ENCODE measurements around the gene DRD2. TPM values are rescaled to one million over a fixed set of nuclear protein-coding genes. Genes with fewer than 3 reads are reported as not detected.

Gene DRD2
- total RNA-seq, 1 donor from 2014 or later = 0.49 TPM

GRCh38 chr11:113412675-113413074 is 62.5 kb downstream of the DRD2 start:
- no peak for DNase-seq (ENCODE audit: extremely low spot score in 2 of 2)
- no peaks in the 10 kb centered on the region for H3K27me3 ChIP-seq
- H3K9me3 ChIP-seq = no peaks in the 10 kb centered on the region
- no peak overlapping the region for H3K4me3 ChIP-seq
- no peaks in the 10 kb centered on the region for H3K36me3 ChIP-seq
- intact Hi-C loops (cut with DNase I) = no loop called here
- H3K4me1 ChIP-seq = no peaks in the 10 kb centered on the region
- no peak for TF ChIP-seq POLR2A (IDR thresholded peaks at IDR 0.05)
- TF ChIP-seq, protein P1, sequence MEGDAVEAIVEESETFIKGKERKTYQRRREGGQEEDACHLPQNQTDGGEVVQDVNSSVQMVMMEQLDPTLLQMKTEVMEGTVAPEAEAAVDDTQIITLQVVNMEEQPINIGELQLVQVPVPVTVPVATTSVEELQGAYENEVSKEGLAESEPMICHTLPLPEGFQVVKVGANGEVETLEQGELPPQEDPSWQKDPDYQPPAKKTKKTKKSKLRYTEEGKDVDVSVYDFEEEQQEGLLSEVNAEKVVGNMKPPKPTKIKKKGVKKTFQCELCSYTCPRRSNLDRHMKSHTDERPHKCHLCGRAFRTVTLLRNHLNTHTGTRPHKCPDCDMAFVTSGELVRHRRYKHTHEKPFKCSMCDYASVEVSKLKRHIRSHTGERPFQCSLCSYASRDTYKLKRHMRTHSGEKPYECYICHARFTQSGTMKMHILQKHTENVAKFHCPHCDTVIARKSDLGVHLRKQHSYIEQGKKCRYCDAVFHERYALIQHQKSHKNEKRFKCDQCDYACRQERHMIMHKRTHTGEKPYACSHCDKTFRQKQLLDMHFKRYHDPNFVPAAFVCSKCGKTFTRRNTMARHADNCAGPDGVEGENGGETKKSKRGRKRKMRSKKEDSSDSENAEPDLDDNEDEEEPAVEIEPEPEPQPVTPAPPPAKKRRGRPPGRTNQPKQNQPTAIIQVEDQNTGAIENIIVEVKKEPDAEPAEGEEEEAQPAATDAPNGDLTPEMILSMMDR (IDR thresholded peaks at IDR 0.05) = no peak
- TF ChIP-seq POLR2AphosphoS5 (IDR thresholded peaks at IDR 0.05; ENCODE audit: insufficient read depth in 1 of 2, low read depth in 1 of 2) = no peak
- no peak overlapping the region for H3K27ac ChIP-seq

DNA sequence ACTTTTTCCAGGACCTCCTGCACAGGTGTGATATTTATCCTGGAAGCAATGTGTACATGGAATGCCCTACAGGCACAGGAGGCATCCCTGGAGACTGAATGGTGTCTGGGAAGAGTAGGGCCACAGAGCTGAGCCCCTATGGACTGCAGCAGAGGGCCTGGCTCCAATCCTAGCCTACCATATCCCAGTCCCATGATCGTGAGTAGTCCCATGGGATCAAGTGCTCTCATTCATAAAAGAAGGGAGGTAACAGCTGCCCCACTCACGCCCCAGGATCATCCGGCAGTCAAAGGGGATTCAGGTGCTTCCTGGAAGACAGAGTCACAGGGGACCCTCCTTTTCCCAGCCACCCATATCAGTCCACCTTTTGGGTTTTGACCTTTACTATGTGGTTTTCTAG is 63.7 kb downstream of the DRD2 start:
- H3K36me3 ChIP-seq = no peaks in the 10 kb centered on the region
- DNase-seq (ENCODE audit: extremely low spot score in 2 of 2) = no peak
- intact Hi-C loops (cut with DNase I) = no loop called here
- H3K27me3 ChIP-seq = no peaks in the 10 kb centered on the region
- H3K27ac ChIP-seq = no peak overlapping the region
- TF ChIP-seq POLR2A (IDR thresholded peaks at IDR 0.05) = no peak
- no peak for TF ChIP-seq POLR2AphosphoS5 (IDR thresholded peaks at IDR 0.05; ENCODE audit: insufficient read depth in 1 of 2, low read depth in 1 of 2)
- TF ChIP-seq, protein P1 (IDR thresholded peaks at IDR 0.05) = no peak
- no peaks in the 10 kb centered on the region for H3K4me1 ChIP-seq
- H3K9me3 ChIP-seq = no peaks in the 10 kb centered on the region
- no peak overlapping the region for H3K4me3 ChIP-seq

DNA sequence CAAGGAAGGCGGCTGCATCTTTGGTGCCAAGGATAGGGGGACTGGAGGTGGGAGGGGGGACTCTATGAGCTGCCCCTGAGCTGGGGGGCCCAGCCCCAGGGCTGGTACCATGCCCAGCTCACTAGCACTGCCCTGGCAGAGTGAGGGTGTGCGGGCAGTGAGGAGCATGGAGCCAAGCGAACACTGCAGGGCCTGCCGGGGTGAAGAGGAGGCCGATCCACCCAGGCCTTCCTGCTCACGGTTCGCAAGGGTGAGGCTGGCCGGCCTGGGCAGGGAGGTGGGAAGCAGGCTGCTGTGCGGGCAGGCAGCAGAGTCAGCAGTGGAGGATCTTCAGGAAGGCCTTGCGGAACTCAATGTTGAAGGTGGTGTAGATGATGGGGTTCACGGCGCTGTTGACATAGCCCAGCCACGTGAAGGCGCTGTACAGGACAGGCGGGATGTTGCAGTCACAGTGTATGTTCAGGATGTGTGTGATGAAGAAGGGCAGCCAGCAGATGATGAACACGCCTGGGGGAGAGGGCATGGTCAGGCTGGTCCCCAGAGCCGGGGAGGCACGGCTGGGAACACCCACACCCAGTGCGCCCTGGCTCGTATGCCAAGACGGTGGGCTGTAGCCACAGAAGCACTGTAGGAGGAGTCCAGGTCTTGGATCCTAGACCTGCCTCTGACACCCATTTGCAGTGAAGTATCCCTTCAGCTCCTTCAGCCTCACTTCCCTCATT is 64.6 kb downstream of the DRD2 start:
- intact Hi-C loops (cut with DNase I) = no loop called here
- Histone ChIP-seq H3K36me3 (no peaks in the 10 kb centered on the region), H3K27ac (no peak overlapping the region), H3K27me3 (no peaks in the 10 kb centered on the region), H3K9me3 (no peaks in the 10 kb centered on the region), H3K4me1 (no peaks in the 10 kb centered on the region), H3K4me3 (no peak overlapping the region)
- TF ChIP-seq POLR2AphosphoS5 (IDR thresholded peaks at IDR 0.05; ENCODE audit: insufficient read depth in 1 of 2, low read depth in 1 of 2) = no peak
- no peak for TF ChIP-seq POLR2A (IDR thresholded peaks at IDR 0.05)
- TF ChIP-seq, protein P1 (IDR thresholded peaks at IDR 0.05) = no peak
- DNase-seq (ENCODE audit: extremely low spot score in 2 of 2) = no peak

DNA sequence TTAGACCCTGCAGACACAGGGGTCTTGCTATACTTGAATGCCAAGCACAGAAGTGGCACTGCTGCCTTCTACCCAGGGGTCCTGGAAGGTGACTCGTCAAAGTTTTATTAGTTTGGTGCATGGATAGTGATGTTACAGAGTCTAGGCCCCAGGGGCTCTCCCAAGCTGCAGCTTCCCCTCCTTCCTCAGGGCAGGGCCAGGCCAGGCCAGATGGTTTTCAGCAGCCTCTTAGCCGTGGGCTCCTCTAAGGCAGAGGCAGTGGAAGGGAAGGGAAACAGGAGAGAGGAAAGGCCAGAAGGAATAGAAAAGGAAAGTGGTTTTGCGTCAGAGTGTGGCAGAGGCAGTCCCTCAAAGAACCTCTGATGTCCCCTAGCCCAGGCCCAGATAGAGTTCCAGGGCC is 65.7 kb downstream of the DRD2 start:
- no peak overlapping the region for H3K4me3 ChIP-seq
- intact Hi-C loops (cut with DNase I) = no loop called here
- no peaks in the 10 kb centered on the region for H3K9me3 ChIP-seq
- no peaks in the 10 kb centered on the region for H3K36me3 ChIP-seq
- H3K27ac ChIP-seq = no peak overlapping the region
- H3K4me1 ChIP-seq = no peaks in the 10 kb centered on the region
- DNase-seq (ENCODE audit: extremely low spot score in 2 of 2) = no peak
- no peaks in the 10 kb centered on the region for H3K27me3 ChIP-seq
- no peak for TF ChIP-seq POLR2AphosphoS5 (IDR thresholded peaks at IDR 0.05; ENCODE audit: insufficient read depth in 1 of 2, low read depth in 1 of 2)
- TF ChIP-seq POLR2A (IDR thresholded peaks at IDR 0.05) = no peak
- TF ChIP-seq, protein P1 (IDR thresholded peaks at IDR 0.05) = no peak

DNA sequence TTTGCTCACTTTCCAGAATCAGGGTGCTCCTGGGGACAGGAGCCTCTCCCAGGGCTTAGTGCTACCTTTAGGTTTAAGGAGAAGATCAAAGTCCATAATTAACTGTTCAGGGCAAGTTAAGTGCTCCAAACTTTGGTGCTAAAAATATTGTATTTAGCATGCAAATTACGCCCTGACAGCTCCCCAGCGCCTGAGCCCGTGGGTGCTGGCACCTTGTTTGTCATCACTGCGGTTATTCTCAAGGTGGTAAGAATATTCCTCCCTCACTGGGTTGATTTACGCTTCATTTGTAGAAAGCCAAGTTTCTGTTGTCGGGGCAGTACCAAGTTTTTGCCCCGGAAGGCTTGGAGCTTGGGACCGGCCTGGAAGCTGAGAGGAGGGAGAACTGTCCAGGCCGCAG is 66.3 kb downstream of the DRD2 start:
- no peak for DNase-seq (ENCODE audit: extremely low spot score in 2 of 2)
- no peaks in the 10 kb centered on the region for H3K27me3 ChIP-seq
- H3K9me3 ChIP-seq = no peaks in the 10 kb centered on the region
- no peak for TF ChIP-seq POLR2A (IDR thresholded peaks at IDR 0.05)
- TF ChIP-seq, protein P1 (IDR thresholded peaks at IDR 0.05) = no peak
- TF ChIP-seq POLR2AphosphoS5 (IDR thresholded peaks at IDR 0.05; ENCODE audit: insufficient read depth in 1 of 2, low read depth in 1 of 2) = no peak
- no peak overlapping the region for H3K27ac ChIP-seq
- H3K4me1 ChIP-seq = no peaks in the 10 kb centered on the region
- no peaks in the 10 kb centered on the region for H3K36me3 ChIP-seq
- intact Hi-C loops (cut with DNase I) = no loop called here
- H3K4me3 ChIP-seq = no peak overlapping the region

Measured in vagina (tissue), 2 donors.